ENCODE data around the gene LDB2.

DNA sequence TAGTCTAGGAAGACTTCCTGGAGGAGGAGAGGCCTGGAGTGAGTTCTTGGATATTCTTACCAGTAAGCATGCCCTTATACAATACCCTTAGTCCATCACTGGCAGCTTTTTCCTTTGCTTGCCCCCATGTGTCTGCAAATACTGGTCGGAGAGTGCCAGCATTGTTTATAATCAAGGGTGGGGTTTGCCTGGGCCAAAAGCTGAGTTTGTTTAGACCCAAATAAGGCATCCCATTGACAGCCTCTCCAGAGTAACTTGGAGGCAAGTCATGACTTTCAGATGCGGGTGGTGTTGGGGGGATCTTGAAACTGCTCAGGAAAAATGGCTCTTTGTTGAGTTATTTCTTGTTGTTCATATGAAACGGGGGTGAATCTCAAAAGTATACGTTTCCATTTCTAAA lies 413.7 kb downstream of the LDB2 start:
- TF ChIP-seq RAD21 (conservative IDR thresholded peaks at IDR 0.05 in 1 of 2, IDR thresholded peaks at IDR 0.05 in 1 of 2) (no peak), CTCF (IDR thresholded peaks at IDR 0.05) (no peak), RFX5 (IDR thresholded peaks at IDR 0.05) (no peak)

All from A549 (cell line).